HG03060 (cell line): ENCODE measurements around the gene IL4R.

Experiments
- ATAC-seq: cut with Tn5 transposase; IDR thresholded peaks from one replicate; pipeline ENCODE4 v1.9.1; 2021; ENCODE audit warnings: low read depth, moderate number of reproducible peaks; ENCODE audit not compliant: unreplicated experiment

Gene IL4R

GRCh38 chr16:27349276-27349675 lies 35.5 kb downstream of the IL4R start:
- ATAC-seq: no peak

- no peak for ATAC-seq
These were observed 36.2 kb downstream of the IL4R start for GRCh38 chr16:27350006-27350405.

- ATAC-seq: no peak
These were observed 38.2 kb downstream of the IL4R start for GRCh38 chr16:27351989-27352388.

GRCh38 chr16:27353853-27354252 lies 40.1 kb downstream of the IL4R start:
- ATAC-seq: no peak

- ATAC-seq: no peak
These were observed 41.8 kb downstream of the IL4R start for GRCh38 chr16:27355610-27356009.

GRCh38 chr16:27356794-27357193 lies 43.0 kb downstream of the IL4R start:
- no peak for ATAC-seq

- no peak for ATAC-seq
These were observed 45.3 kb downstream of the IL4R start for GRCh38 chr16:27359051-27359450.

GRCh38 chr16:27359615-27360014 lies 45.8 kb downstream of the IL4R start:
- ATAC-seq: no peak

GRCh38 chr16:27361987-27362386 lies 48.2 kb downstream of the IL4R start:
- no peak for ATAC-seq

- no peak for ATAC-seq
These were observed 48.9 kb downstream of the IL4R start for GRCh38 chr16:27362570-27363245.

GRCh38 chr16:27363246-27363632 lies 49.5 kb downstream of the IL4R start:
- ATAC-seq: no peak

- no peak for ATAC-seq
These were observed 50.0 kb downstream of the IL4R start for GRCh38 chr16:27363797-27364196.

GRCh38 chr16:27364493-27365141 lies 50.8 kb downstream of the IL4R start:
- ATAC-seq: no peak

GRCh38 chr16:27365142-27366089 lies 51.6 kb downstream of the IL4R start:
- ATAC-seq: no peak

- ATAC-seq: no peak
These were observed 53.1 kb downstream of the IL4R start for GRCh38 chr16:27366687-27367460.

- peak; percentile 72 for ATAC-seq
These were observed 53.9 kb downstream of the IL4R start for GRCh38 chr16:27367461-27368357.

GRCh38 chr16:27368358-27368722 lies 54.6 kb downstream of the IL4R start:
- no peak for ATAC-seq

- ATAC-seq: no peak
These were observed 56.0 kb downstream of the IL4R start for GRCh38 chr16:27369806-27370205.

GRCh38 chr16:27370318-27370717 lies 56.5 kb downstream of the IL4R start:
- ATAC-seq: no peak

GRCh38 chr16:27373312-27373711 lies 59.5 kb downstream of the IL4R start:
- no peak for ATAC-seq
